ENCODE results near the gene ARRB1. TPM values are rescaled to one million over a fixed set of nuclear protein-coding genes. Genes with fewer than 3 reads are reported as not detected.

ARRB1 gene
- total and polyA plus RNA-seq, 2 of the 13 experiments (the other 11 are each of a cell fraction or from before 2014, with no cell fraction given) = 22.5 to 35.7 TPM

- TF ChIP-seq ZHX2 (IDR thresholded peaks at IDR 0.05; ENCODE audit: low read depth) (no peak), ZHX2 (CRISPR knock-in tag; IDR thresholded peaks at IDR 0.05; ENCODE audit: borderline replicate concordance) (peak; percentile 87), ELF4 (CRISPR knock-in tag; IDR thresholded peaks at IDR 0.05; ENCODE audit: borderline replicate concordance) (no peak), MED8 (CRISPR knock-in tag; IDR thresholded peaks at IDR 0.05; ENCODE audit: insufficient replicate concordance) (no peak), BCLAF1 (IDR thresholded peaks at IDR 0.05) (no peak), HES4 (CRISPR knock-in tag; IDR thresholded peaks at IDR 0.05; ENCODE audit: borderline replicate concordance) (peak; percentile 97), PRDM15 (CRISPR knock-in tag; IDR thresholded peaks at IDR 0.05) (peak; percentile 74; the same call in 1 of the 2 replicates), PLRG1 (conservative IDR thresholded peaks at IDR 0.05) (no peak), PHF21A (CRISPR knock-in tag; IDR thresholded peaks at IDR 0.05) (no peak), ZNF768 (CRISPR knock-in tag; IDR thresholded peaks at IDR 0.05) (peak; percentile 62), SMYD3 (CRISPR knock-in tag; IDR thresholded peaks at IDR 0.05) (no peak), CBX2 (IDR thresholded peaks at IDR 0.05; ENCODE audit: low read depth, low read length) (no peak), CBX2 (CRISPR knock-in tag; IDR thresholded peaks at IDR 0.05; ENCODE audit: low read depth) (no peak), DR1 (CRISPR knock-in tag; IDR thresholded peaks at IDR 0.05) (no peak), ZNF616 (CRISPR knock-in tag; IDR thresholded peaks at IDR 0.05; ENCODE audit: low read depth) (peak; percentile 88; the same call in 1 of the 2 replicates), ZNF562 (CRISPR knock-in tag; IDR thresholded peaks at IDR 0.05; ENCODE audit: borderline replicate concordance) (no peak), ZNF749 (CRISPR knock-in tag; IDR thresholded peaks at IDR 0.05; ENCODE audit: borderline replicate concordance) (peak; percentile 93; the same call in 1 of the 2 replicates), MLX (CRISPR knock-in tag; IDR thresholded peaks at IDR 0.05) (peak; percentile 70; the same call in 1 of the 2 replicates)
Measured at GRCh38 chr11:75214411-75214821, 137.0 kb downstream of the ARRB1 start (continued).
